ENCODE results near the gene S100A16. TPM values are rescaled to one million over a fixed set of nuclear protein-coding genes. Genes with fewer than 3 reads are reported as not detected.

The S100A16 gene
- polyA plus RNA-seq, 1 donor (not counting 4 experiments of a cell fraction or from before 2014, with no cell fraction given) = 1,620 TPM

GRCh38 chr1:153619171-153619570, 6.2 kb upstream of the S100A16 start:
- Histone ChIP-seq H4K20me1 (ENCODE audit: control insufficient read depth, extremely low read depth, insufficient read depth, low read length) (no peaks in the 10 kb centered on the region), H3K4me3 (ENCODE audit: control insufficient read depth in 2 of 3, extremely low read depth in 1 of 3, insufficient read depth in 2 of 3, low read depth in 1 of 3, low read length in 3 of 3) (no peak overlapping the region), H3K27ac (ENCODE audit: control insufficient read depth, insufficient read depth, low read length) (no peak overlapping the region), H2AFZ (ENCODE audit: control insufficient read depth, low read length) (no peak overlapping the region), H3K9ac (ENCODE audit: control insufficient read depth, extremely low read depth, insufficient read depth, low read length) (no peak overlapping the region), H3K4me1 (ENCODE audit: control insufficient read depth, extremely low read depth, insufficient read depth, low read length) (peaks cover 23% of the 10 kb centered on the region), H3K9me3 (ENCODE audit: control insufficient read depth, low read depth, low read length) (no peaks in the 10 kb centered on the region), H3K36me3 (ENCODE audit: control insufficient read depth in 2 of 2, extremely low read depth in 1 of 2, insufficient read depth in 2 of 2, low read length in 2 of 2) (peaks cover 14 to 30% of the 10 kb centered on the region in 2 experiments), H3K27me3 (ENCODE audit: control insufficient read depth, extremely low read depth, insufficient read depth, low read length) (no peaks in the 10 kb centered on the region), H3K79me2 (ENCODE audit: control insufficient read depth, insufficient read depth, low read length) (peaks cover 20% of the 10 kb centered on the region), H3K4me2 (ENCODE audit: control insufficient read depth, extremely low read depth, insufficient read depth, low read depth, low read length) (no peak overlapping the region), H3K9me1 (ENCODE audit: control insufficient read depth, extremely low read depth, insufficient read depth, low read length) (no peaks in the 10 kb centered on the region)
- TF ChIP-seq EZH2 (IDR thresholded peaks at IDR 0.05; ENCODE audit: low read length) = no peak
- TF ChIP-seq, protein P1, sequence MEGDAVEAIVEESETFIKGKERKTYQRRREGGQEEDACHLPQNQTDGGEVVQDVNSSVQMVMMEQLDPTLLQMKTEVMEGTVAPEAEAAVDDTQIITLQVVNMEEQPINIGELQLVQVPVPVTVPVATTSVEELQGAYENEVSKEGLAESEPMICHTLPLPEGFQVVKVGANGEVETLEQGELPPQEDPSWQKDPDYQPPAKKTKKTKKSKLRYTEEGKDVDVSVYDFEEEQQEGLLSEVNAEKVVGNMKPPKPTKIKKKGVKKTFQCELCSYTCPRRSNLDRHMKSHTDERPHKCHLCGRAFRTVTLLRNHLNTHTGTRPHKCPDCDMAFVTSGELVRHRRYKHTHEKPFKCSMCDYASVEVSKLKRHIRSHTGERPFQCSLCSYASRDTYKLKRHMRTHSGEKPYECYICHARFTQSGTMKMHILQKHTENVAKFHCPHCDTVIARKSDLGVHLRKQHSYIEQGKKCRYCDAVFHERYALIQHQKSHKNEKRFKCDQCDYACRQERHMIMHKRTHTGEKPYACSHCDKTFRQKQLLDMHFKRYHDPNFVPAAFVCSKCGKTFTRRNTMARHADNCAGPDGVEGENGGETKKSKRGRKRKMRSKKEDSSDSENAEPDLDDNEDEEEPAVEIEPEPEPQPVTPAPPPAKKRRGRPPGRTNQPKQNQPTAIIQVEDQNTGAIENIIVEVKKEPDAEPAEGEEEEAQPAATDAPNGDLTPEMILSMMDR (optimal IDR thresholded peaks at IDR 0.05 in 1 of 3, IDR thresholded peaks at IDR 0.05 in 1 of 3, conservative IDR thresholded peaks at IDR 0.05 in 1 of 3; ENCODE audit: extremely low read depth in 1 of 3, insufficient read depth in 2 of 3, low read length in 3 of 3) = no peak
- dilution Hi-C loops (cut with MboI; ENCODE audit: extremely low pct_ligation_motif_present, low sequenced_read_pairs) = no loop called here
- no peak for FAIRE-seq
- DNase-seq (ENCODE audit: low read depth, low spot score) = no peak

DNA sequence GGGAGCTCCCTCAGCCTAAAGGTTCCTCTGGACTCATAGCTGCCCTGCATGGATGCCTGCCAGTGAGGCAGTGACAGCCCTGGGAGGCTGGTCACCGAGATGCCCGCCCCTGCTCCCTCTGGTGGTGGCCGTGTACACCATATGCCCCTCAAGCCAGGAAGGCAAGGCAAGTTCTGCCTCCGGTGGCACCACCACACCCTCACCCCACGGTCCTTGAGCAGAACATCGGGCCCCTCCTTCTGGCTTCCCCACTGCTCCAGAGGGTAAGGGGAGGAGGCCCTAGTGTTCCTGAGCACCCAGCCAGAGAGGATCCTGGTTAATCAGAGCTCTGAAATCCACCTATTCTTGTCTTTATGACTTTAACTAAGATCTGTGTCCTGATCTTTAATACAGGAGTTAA, 4.7 kb upstream of the S100A16 start:
- peak overlapping the region; percentile 99 for H3K27ac ChIP-seq (ENCODE audit: control insufficient read depth, insufficient read depth, low read length)
- peaks cover 9 to 32% of the 10 kb centered on the region in 2 experiments for H3K36me3 ChIP-seq (ENCODE audit: control insufficient read depth in 2 of 2, extremely low read depth in 1 of 2, insufficient read depth in 2 of 2, low read length in 2 of 2)
- peak; percentile 65 for FAIRE-seq
- dilution Hi-C loops (cut with MboI; ENCODE audit: extremely low pct_ligation_motif_present, low sequenced_read_pairs) = no loop called here
- peak overlapping the region; percentile 99 for H3K9ac ChIP-seq (ENCODE audit: control insufficient read depth, extremely low read depth, insufficient read depth, low read length)
- H3K4me2 ChIP-seq (ENCODE audit: control insufficient read depth, extremely low read depth, insufficient read depth, low read depth, low read length) = peak overlapping the region; percentile 86
- peaks cover 33% of the 10 kb centered on the region for H3K79me2 ChIP-seq (ENCODE audit: control insufficient read depth, insufficient read depth, low read length)
- no peak for DNase-seq (ENCODE audit: low read depth, low spot score)
- H3K9me3 ChIP-seq (ENCODE audit: control insufficient read depth, low read depth, low read length) = no peaks in the 10 kb centered on the region
- TF ChIP-seq, protein P1 (optimal IDR thresholded peaks at IDR 0.05 in 1 of 3, IDR thresholded peaks at IDR 0.05 in 1 of 3, conservative IDR thresholded peaks at IDR 0.05 in 1 of 3; ENCODE audit: extremely low read depth in 1 of 3, insufficient read depth in 2 of 3, low read length in 3 of 3) = peak in 2 of 3 experiments; percentile 73 to 80
- no peak for TF ChIP-seq EZH2 (IDR thresholded peaks at IDR 0.05; ENCODE audit: low read length)
- no peak overlapping the region for H3K4me3 ChIP-seq (ENCODE audit: control insufficient read depth in 2 of 3, extremely low read depth in 1 of 3, insufficient read depth in 2 of 3, low read depth in 1 of 3, low read length in 3 of 3)
- H3K9me1 ChIP-seq (ENCODE audit: control insufficient read depth, extremely low read depth, insufficient read depth, low read length) = no peaks in the 10 kb centered on the region
- H3K4me1 ChIP-seq (ENCODE audit: control insufficient read depth, extremely low read depth, insufficient read depth, low read length) = peaks cover 33% of the 10 kb centered on the region
- H3K27me3 ChIP-seq (ENCODE audit: control insufficient read depth, extremely low read depth, insufficient read depth, low read length) = no peaks in the 10 kb centered on the region
- no peak overlapping the region for H2AFZ ChIP-seq (ENCODE audit: control insufficient read depth, low read length)
- H4K20me1 ChIP-seq (ENCODE audit: control insufficient read depth, extremely low read depth, insufficient read depth, low read length) = no peaks in the 10 kb centered on the region

Measured in keratinocyte (primary cell).